ENCODE data around the gene LGALS9C. TPM values are rescaled to one million over a fixed set of nuclear protein-coding genes. Genes with fewer than 3 reads are reported as not detected.
A peak's percentile ranks its signal among the peaks of the same experiment; 100 is the strongest.
"Not testable (repeated sequence)": the region's sequence is repeated elsewhere in the genome, so short reads cannot be mapped to it uniquely, and the experiment has no call there.

The LGALS9C gene
- total RNA-seq: 0.05 TPM
- 0.37 TPM for polyA plus RNA-seq
- long read RNA-seq, donor 1: 0 reads
- long read RNA-seq, donor 2: 0 reads
- long read RNA-seq, donor 3: 0 reads
- long read RNA-seq, donor 4: 0 reads
- long read RNA-seq, donor 5: 0 reads
- long read RNA-seq, donor 6: 0 reads
- long read RNA-seq, donor 7: 0 reads
- long read RNA-seq, donor 8: 0 reads
- long read RNA-seq, donor 9: 0 reads
- long read RNA-seq, donor 10: 0 reads

GRCh38 chr17:18476508-18477308, at the start of gene LGALS9C:
TSS of gene LGALS9C (plus strand) at chr17:18476789. CDS start at chr17:18476855, 66 bp downstream.
- not testable (repeated sequence) for H3K9me3 ChIP-seq (ENCODE audit: control insufficient read depth in 2 of 2, insufficient read depth in 1 of 2, low read length in 1 of 2); H3K27me3 ChIP-seq (ENCODE audit: control insufficient read depth in 2 of 2, insufficient read depth in 1 of 2, low read length in 1 of 2); H3K36me3 ChIP-seq (ENCODE audit: control insufficient read depth in 2 of 2, insufficient read depth in 2 of 2, low read length in 1 of 2); H3K4me3 ChIP-seq (ENCODE audit: low read length in 2 of 2); H3K4me1 ChIP-seq (ENCODE audit: control insufficient read depth in 2 of 2, insufficient read depth in 2 of 2, low read length in 2 of 2)
- 11% methylated on average over 6 of the region's 9 CpGs for WGBS
- peak within 1 kb of the TSS in 1 of 2 donors; percentile 18 for H3K27ac ChIP-seq (ENCODE audit: low read depth in 1 of 2, low read length in 1 of 2)
- peak in 2 of 9 donors; percentile 2 to 8 for DNase-seq (ENCODE audit: low read depth in 6 of 9, low spot score in 9 of 9)

GRCh38 chr17:18432206-18432605, 44.4 kb upstream of the LGALS9C start:
- H3K36me3 ChIP-seq (ENCODE audit: control insufficient read depth in 2 of 2, insufficient read depth in 2 of 2, low read length in 1 of 2); H3K4me3 ChIP-seq (ENCODE audit: low read length in 2 of 2); H3K4me1 ChIP-seq (ENCODE audit: control insufficient read depth in 2 of 2, insufficient read depth in 2 of 2, low read length in 2 of 2); H3K27ac ChIP-seq (ENCODE audit: low read depth in 1 of 2, low read length in 1 of 2); DNase-seq (ENCODE audit: low read depth in 6 of 9, low spot score in 9 of 9); H3K27me3 ChIP-seq (ENCODE audit: control insufficient read depth in 2 of 2, insufficient read depth in 1 of 2, low read length in 1 of 2); H3K9me3 ChIP-seq (ENCODE audit: control insufficient read depth in 2 of 2, insufficient read depth in 1 of 2, low read length in 1 of 2): not testable (repeated sequence)
- no CpG with 5 or more reads among the region's 9 CpGs for WGBS

GRCh38 chr17:18439465-18439870, 37.1 kb upstream of the LGALS9C start:
- H3K9me3 ChIP-seq (ENCODE audit: control insufficient read depth in 2 of 2, insufficient read depth in 1 of 2, low read length in 1 of 2); DNase-seq (ENCODE audit: low read depth in 6 of 9, low spot score in 9 of 9); H3K27ac ChIP-seq (ENCODE audit: low read depth in 1 of 2, low read length in 1 of 2); H3K4me3 ChIP-seq (ENCODE audit: low read length in 2 of 2); H3K36me3 ChIP-seq (ENCODE audit: control insufficient read depth in 2 of 2, insufficient read depth in 2 of 2, low read length in 1 of 2); H3K27me3 ChIP-seq (ENCODE audit: control insufficient read depth in 2 of 2, insufficient read depth in 1 of 2, low read length in 1 of 2); H3K4me1 ChIP-seq (ENCODE audit: control insufficient read depth in 2 of 2, insufficient read depth in 2 of 2, low read length in 2 of 2): not testable (repeated sequence)
- WGBS: no CpG with 5 or more reads among the region's 9 CpGs

GRCh38 chr17:18442093-18442492, 34.5 kb upstream of the LGALS9C start:
- not testable (repeated sequence) for DNase-seq (ENCODE audit: low read depth in 6 of 9, low spot score in 9 of 9); H3K27ac ChIP-seq (ENCODE audit: low read depth in 1 of 2, low read length in 1 of 2); H3K27me3 ChIP-seq (ENCODE audit: control insufficient read depth in 2 of 2, insufficient read depth in 1 of 2, low read length in 1 of 2); H3K9me3 ChIP-seq (ENCODE audit: control insufficient read depth in 2 of 2, insufficient read depth in 1 of 2, low read length in 1 of 2); H3K4me1 ChIP-seq (ENCODE audit: control insufficient read depth in 2 of 2, insufficient read depth in 2 of 2, low read length in 2 of 2); H3K36me3 ChIP-seq (ENCODE audit: control insufficient read depth in 2 of 2, insufficient read depth in 2 of 2, low read length in 1 of 2); H3K4me3 ChIP-seq (ENCODE audit: low read length in 2 of 2)
- whole genome bisulfite sequencing: 25% methylated on average over 4 of the region's 9 CpGs

- 94% methylated on average over 1 of the region's 4 CpGs for WGBS
These were observed 34.1 kb upstream of the LGALS9C start for GRCh38 chr17:18442532-18442931.

GRCh38 chr17:18447476-18448205, 28.9 kb upstream of the LGALS9C start:
- 90% methylated on average over 7 of the region's 9 CpGs for WGBS
- H3K27me3 ChIP-seq (ENCODE audit: control insufficient read depth in 2 of 2, insufficient read depth in 1 of 2, low read length in 1 of 2); H3K27ac ChIP-seq (ENCODE audit: low read depth in 1 of 2, low read length in 1 of 2); H3K9me3 ChIP-seq (ENCODE audit: control insufficient read depth in 2 of 2, insufficient read depth in 1 of 2, low read length in 1 of 2); H3K4me1 ChIP-seq (ENCODE audit: control insufficient read depth in 2 of 2, insufficient read depth in 2 of 2, low read length in 2 of 2); H3K4me3 ChIP-seq (ENCODE audit: low read length in 2 of 2); H3K36me3 ChIP-seq (ENCODE audit: control insufficient read depth in 2 of 2, insufficient read depth in 2 of 2, low read length in 1 of 2); DNase-seq (ENCODE audit: low read depth in 6 of 9, low spot score in 9 of 9): not testable (repeated sequence)

More at GRCh38 chr17:18442532-18442931, 34.1 kb upstream of the LGALS9C start:
- not testable (repeated sequence) for H3K27ac ChIP-seq (ENCODE audit: low read depth in 1 of 2, low read length in 1 of 2); DNase-seq (ENCODE audit: low read depth in 6 of 9, low spot score in 9 of 9); H3K4me3 ChIP-seq (ENCODE audit: low read length in 2 of 2); H3K9me3 ChIP-seq (ENCODE audit: control insufficient read depth in 2 of 2, insufficient read depth in 1 of 2, low read length in 1 of 2); H3K36me3 ChIP-seq (ENCODE audit: control insufficient read depth in 2 of 2, insufficient read depth in 2 of 2, low read length in 1 of 2); H3K27me3 ChIP-seq (ENCODE audit: control insufficient read depth in 2 of 2, insufficient read depth in 1 of 2, low read length in 1 of 2); H3K4me1 ChIP-seq (ENCODE audit: control insufficient read depth in 2 of 2, insufficient read depth in 2 of 2, low read length in 2 of 2)

- H3K4me1 ChIP-seq (ENCODE audit: control insufficient read depth in 2 of 2, insufficient read depth in 2 of 2, low read length in 2 of 2); DNase-seq (ENCODE audit: low read depth in 6 of 9, low spot score in 9 of 9); H3K27me3 ChIP-seq (ENCODE audit: control insufficient read depth in 2 of 2, insufficient read depth in 1 of 2, low read length in 1 of 2); H3K4me3 ChIP-seq (ENCODE audit: low read length in 2 of 2); H3K9me3 ChIP-seq (ENCODE audit: control insufficient read depth in 2 of 2, insufficient read depth in 1 of 2, low read length in 1 of 2); H3K36me3 ChIP-seq (ENCODE audit: control insufficient read depth in 2 of 2, insufficient read depth in 2 of 2, low read length in 1 of 2); H3K27ac ChIP-seq (ENCODE audit: low read depth in 1 of 2, low read length in 1 of 2): not testable (repeated sequence)
- WGBS: no CpG with 5 or more reads among the region's 2 CpGs
These were observed 28.3 kb upstream of the LGALS9C start for GRCh38 chr17:18448311-18448710.

- not testable (repeated sequence) for H3K4me3 ChIP-seq (ENCODE audit: low read length in 2 of 2); H3K4me1 ChIP-seq (ENCODE audit: control insufficient read depth in 2 of 2, insufficient read depth in 2 of 2, low read length in 2 of 2)
- 93% methylated on average over 5 of the region's 7 CpGs for WGBS
These were observed 26.8 kb upstream of the LGALS9C start for GRCh38 chr17:18449833-18450232.

GRCh38 chr17:18450998-18451397, 25.6 kb upstream of the LGALS9C start:
- not testable (repeated sequence) for H3K4me1 ChIP-seq (ENCODE audit: control insufficient read depth in 2 of 2, insufficient read depth in 2 of 2, low read length in 2 of 2); H3K27ac ChIP-seq (ENCODE audit: low read depth in 1 of 2, low read length in 1 of 2); DNase-seq (ENCODE audit: low read depth in 6 of 9, low spot score in 9 of 9); H3K4me3 ChIP-seq (ENCODE audit: low read length in 2 of 2); H3K27me3 ChIP-seq (ENCODE audit: control insufficient read depth in 2 of 2, insufficient read depth in 1 of 2, low read length in 1 of 2); H3K36me3 ChIP-seq (ENCODE audit: control insufficient read depth in 2 of 2, insufficient read depth in 2 of 2, low read length in 1 of 2); H3K9me3 ChIP-seq (ENCODE audit: control insufficient read depth in 2 of 2, insufficient read depth in 1 of 2, low read length in 1 of 2)
- 96% methylated on average over 5 of the region's 7 CpGs for WGBS

More at GRCh38 chr17:18449833-18450232, 26.8 kb upstream of the LGALS9C start:
- DNase-seq (ENCODE audit: low read depth in 6 of 9, low spot score in 9 of 9); H3K36me3 ChIP-seq (ENCODE audit: control insufficient read depth in 2 of 2, insufficient read depth in 2 of 2, low read length in 1 of 2); H3K27ac ChIP-seq (ENCODE audit: low read depth in 1 of 2, low read length in 1 of 2); H3K9me3 ChIP-seq (ENCODE audit: control insufficient read depth in 2 of 2, insufficient read depth in 1 of 2, low read length in 1 of 2); H3K27me3 ChIP-seq (ENCODE audit: control insufficient read depth in 2 of 2, insufficient read depth in 1 of 2, low read length in 1 of 2): not testable (repeated sequence)

Measured in thymus (tissue), 14 donors.